Caco-2 (cell line): ENCODE data around the gene CFAP20. TPM values are rescaled to one million over a fixed set of nuclear protein-coding genes. Genes with fewer than 3 reads are reported as not detected.

Experiments
- BruUV-seq: library from RNA; stranded (reverse); fragments of 400-500 nt; replicated peaks from 2 replicates; lab custom pipeline; 2021; lab: Mats Ljungman, UMichigan
- CTCF ChIA-PET: fragments of 300-600 bp; sonication (Branson Sonifier 250); formaldehyde crosslinking; loops from one replicate; lab custom pipeline; 2022; ENCODE audit warnings: antibody characterized with exemption; lab: Charles Lee
- POLR2A ChIA-PET: fragments of 300-600 bp; sonication (Branson Sonifier 250); formaldehyde crosslinking; loops from one replicate; lab custom pipeline; 2022; ENCODE audit warnings: antibody characterized with exemption; lab: Charles Lee
- DNase-seq, 2 experiments: peaks; one replicate each; pipeline versions ENCODE4 v3.0.0 to v3.0.0-alpha.2; 2020 to 2022
- H3K27me3 ChIP-seq: replicated peaks from 2 replicates; pipeline ENCODE4 v1.6.0; 2011; ENCODE audit warnings: low read length; ENCODE audit not compliant: control insufficient read depth, insufficient read depth
- H3K36me3 ChIP-seq: 2 replicates; pipeline ENCODE4 v1.5.1; 2011; ENCODE audit warnings: low read length; ENCODE audit not compliant: control insufficient read depth, insufficient read depth
- H3K4me1 ChIP-seq: fragments of 250-450 bp; sonication (Bioruptor Pico); 2 replicates; pipeline ENCODE4 v1.5.1; 2020; ENCODE audit warnings: mild to moderate bottlenecking
- H3K4me3 ChIP-seq: 2 replicates; pipeline ENCODE4 v1.5.1; 2011; ENCODE audit warnings: low read depth, mild to moderate bottlenecking, control low read depth, low read length
- H3K9me3 ChIP-seq: fragments of 250-450 bp; sonication (Bioruptor Pico); 2 replicates; pipeline ENCODE4 v1.5.1; 2020; ENCODE audit warnings: mild to moderate bottlenecking, moderate library complexity
- H3K27ac Mint-ChIP-seq: one replicate; pipeline ENCODE4 v1.8.0; 2022; ENCODE audit warnings: mixed read lengths; ENCODE audit not compliant: unreplicated experiment
- H3K27me3 Mint-ChIP-seq: one replicate; pipeline ENCODE4 v1.8.0; 2022; ENCODE audit warnings: mixed read lengths; ENCODE audit not compliant: insufficient read depth, unreplicated experiment
- H3K36me3 Mint-ChIP-seq: one replicate; pipeline ENCODE4 v1.8.0; 2022; ENCODE audit warnings: mild to moderate bottlenecking, mixed read lengths; ENCODE audit not compliant: insufficient read depth, unreplicated experiment
- H3K4me1 Mint-ChIP-seq: one replicate; pipeline ENCODE4 v1.8.0; 2022; ENCODE audit warnings: low read depth, mixed read lengths; ENCODE audit not compliant: unreplicated experiment
- H3K4me3 Mint-ChIP-seq: one replicate; pipeline ENCODE4 v1.8.0; 2022; ENCODE audit warnings: mild to moderate bottlenecking, moderate library complexity, mixed read lengths; ENCODE audit not compliant: unreplicated experiment
- H3K9me3 Mint-ChIP-seq: one replicate; pipeline ENCODE4 v1.8.0; 2022; ENCODE audit warnings: mixed read lengths; ENCODE audit not compliant: unreplicated experiment
- CTCF ChIP-seq, 2 experiments: fragments of 200-600 bp in 1 of 2; IDR thresholded peaks; 1 replicate in 1 of 2; 2 replicates in 1 of 2; pipeline versions ENCODE4 v1.5.1 to v1.8.0; 2011 to 2022; ENCODE audit warnings: antibody characterized with exemption in 1 of 2, control low read depth in 1 of 2, inconsistent platforms in 1 of 2, low read depth in 1 of 2, low read length in 1 of 2, mild to moderate bottlenecking in 1 of 2, moderate library complexity in 1 of 2; ENCODE audit not compliant: insufficient read depth in 1 of 2, severe bottlenecking in 1 of 2, unreplicated experiment in 1 of 2
- intact Hi-C: fragments of 100-400 bp; cut with micrococcal nuclease; formaldehyde crosslinking; loops from one replicate; pipeline ENCODE4 v1.10.0; 2022; ENCODE audit not compliant: unreplicated experiment
- total RNA-seq: library from RNA; stranded (reverse); gene quantifications from 2 replicates; pipeline ENCODE4 v1.2.3, GENCODE V29; 2022

The CFAP20 gene
- total RNA-seq, 1 experiment from 2014 or later, result 73.2 TPM

GRCh38 chr16:58148526-58148925 lies 19.3 kb upstream of the CFAP20 start:
- Mint-ChIP-seq H3K9me3 (no peaks in the 10 kb centered on the region), H3K36me3 (no peaks in the 10 kb centered on the region), H3K4me1 (no peaks in the 10 kb centered on the region), H3K27me3 (peaks cover 6% of the 10 kb centered on the region), H3K4me3 (no peak overlapping the region), H3K27ac (no peak overlapping the region)
- no peak for DNase-seq
- ChIA-PET POLR2A (interaction anchor here (1.6 kb wide), 1 partner anchor 19 kb away, joined by 4 read pairs; the partner anchor contains the start of gene CFAP20), CTCF (no interaction called here)
- BruUV-seq, result no TSS peak
- peaks cover 11% of the 10 kb centered on the region for H3K4me1 ChIP-seq
- no peaks in the 10 kb centered on the region for H3K36me3 ChIP-seq
- H3K9me3 ChIP-seq, result no peaks in the 10 kb centered on the region
- H3K4me3 ChIP-seq, result no peak overlapping the region
- H3K27me3 ChIP-seq, result no peaks in the 10 kb centered on the region
- no peak for TF ChIP-seq CTCF (IDR thresholded peaks at IDR 0.05; ENCODE audit: insufficient read depth in 1 of 2, low read depth in 1 of 2, low read length in 1 of 2, severe bottlenecking in 1 of 2, unreplicated experiment in 1 of 2)
- intact Hi-C loops, result no loop called here

DNA sequence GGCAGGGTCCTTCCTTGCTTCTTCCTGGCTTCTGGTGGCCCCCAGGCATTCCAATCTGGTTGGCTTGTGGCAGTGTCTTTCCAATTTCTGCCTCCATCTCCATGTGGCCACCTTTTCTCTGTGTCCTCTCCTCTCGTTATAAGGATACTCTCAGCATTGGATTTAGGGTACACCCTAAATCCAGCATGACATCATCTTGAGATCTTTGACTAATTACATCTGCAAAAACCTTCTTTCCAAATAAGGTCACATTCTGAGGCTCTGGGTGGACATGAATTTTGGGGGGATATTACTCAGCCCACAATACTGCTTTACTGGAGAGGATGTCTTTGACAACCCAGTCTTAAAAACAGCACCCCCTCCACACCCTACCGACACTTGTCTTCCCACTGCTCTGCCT lies 18.9 kb upstream of the CFAP20 start:
- no TSS peak for BruUV-seq

GRCh38 chr16:58138852-58139251 lies 9.7 kb upstream of the CFAP20 start:
- POLR2A ChIA-PET, result no interaction called here
- no TSS peak for BruUV-seq
- intact Hi-C loops, result no loop called here

More for the DNA sequence above, 18.9 kb upstream of the CFAP20 start:
- POLR2A ChIA-PET, result interaction anchor here (1.6 kb wide), 1 partner anchor 19 kb away, joined by 4 read pairs; the partner anchor contains the start of gene CFAP20
- no peaks in the 10 kb centered on the region for H3K36me3 Mint-ChIP-seq
- no peaks in the 10 kb centered on the region for H3K9me3 Mint-ChIP-seq
- H3K27me3 ChIP-seq, result no peaks in the 10 kb centered on the region
- H3K4me1 ChIP-seq, result peaks cover 11% of the 10 kb centered on the region
- H3K36me3 ChIP-seq, result no peaks in the 10 kb centered on the region
- no peak overlapping the region for H3K27ac Mint-ChIP-seq
- H3K4me3 Mint-ChIP-seq, result no peak overlapping the region
- intact Hi-C loops, result no loop called here
- no peaks in the 10 kb centered on the region for H3K4me1 Mint-ChIP-seq
- no peak overlapping the region for H3K4me3 ChIP-seq
- peaks cover 7% of the 10 kb centered on the region for H3K27me3 Mint-ChIP-seq
- DNase-seq, result no peak
- no peak for TF ChIP-seq CTCF (IDR thresholded peaks at IDR 0.05; ENCODE audit: insufficient read depth in 1 of 2, low read depth in 1 of 2, low read length in 1 of 2, severe bottlenecking in 1 of 2, unreplicated experiment in 1 of 2)
- H3K9me3 ChIP-seq, result no peaks in the 10 kb centered on the region
- CTCF ChIA-PET, result no interaction called here

More at GRCh38 chr16:58138852-58139251, 9.7 kb upstream of the CFAP20 start:
- no peak for DNase-seq
- Mint-ChIP-seq H3K4me3 (no peak overlapping the region), H3K4me1 (no peaks in the 10 kb centered on the region), H3K9me3 (peaks cover 40% of the 10 kb centered on the region), H3K27me3 (peaks cover 10% of the 10 kb centered on the region), H3K36me3 (no peaks in the 10 kb centered on the region), H3K27ac (no peak overlapping the region)
- H3K4me1 ChIP-seq, result no peaks in the 10 kb centered on the region
- peaks cover 9% of the 10 kb centered on the region; the same call in 1 of the 2 replicates for H3K9me3 ChIP-seq
- H3K36me3 ChIP-seq, result no peaks in the 10 kb centered on the region
- CTCF ChIA-PET, result no interaction called here
- no peak overlapping the region for H3K4me3 ChIP-seq
- no peak for TF ChIP-seq CTCF (IDR thresholded peaks at IDR 0.05; ENCODE audit: insufficient read depth in 1 of 2, low read depth in 1 of 2, low read length in 1 of 2, severe bottlenecking in 1 of 2, unreplicated experiment in 1 of 2)
- no peaks in the 10 kb centered on the region for H3K27me3 ChIP-seq
